Ishikawa (cell line): ENCODE data around the gene GHSR.

Experiments
- EGR1 ChIP-seq: IDR thresholded peaks from 2 replicates; pipeline ENCODE4 v1.6.1; 2012
- EP300 ChIP-seq: IDR thresholded peaks from 2 replicates; pipeline ENCODE4 v1.6.1; 2012; ENCODE audit warnings: borderline replicate concordance
- NFIC ChIP-seq: IDR thresholded peaks from 2 replicates; pipeline ENCODE4 v1.6.1; 2012
- TAF1 ChIP-seq: IDR thresholded peaks from 2 replicates; pipeline ENCODE4 v1.6.1; 2012; ENCODE audit warnings: low read depth, mild to moderate bottlenecking
- YY1 ChIP-seq: IDR thresholded peaks from 2 replicates; pipeline ENCODE4 v1.6.1; 2012; ENCODE audit warnings: low read depth
- TF ChIP-seq, protein P1 (sequence below): IDR thresholded peaks from 2 replicates; pipeline ENCODE4 v1.6.1; 2012; ENCODE audit warnings: low read depth, mild to moderate bottlenecking
- TF ChIP-seq, protein P2 (sequence below): IDR thresholded peaks from 2 replicates; pipeline ENCODE4 v1.6.1; 2012
- TF ChIP-seq, protein P3 (sequence below): IDR thresholded peaks from 2 replicates; pipeline ENCODE4 v1.6.1; 2012

DNA sequence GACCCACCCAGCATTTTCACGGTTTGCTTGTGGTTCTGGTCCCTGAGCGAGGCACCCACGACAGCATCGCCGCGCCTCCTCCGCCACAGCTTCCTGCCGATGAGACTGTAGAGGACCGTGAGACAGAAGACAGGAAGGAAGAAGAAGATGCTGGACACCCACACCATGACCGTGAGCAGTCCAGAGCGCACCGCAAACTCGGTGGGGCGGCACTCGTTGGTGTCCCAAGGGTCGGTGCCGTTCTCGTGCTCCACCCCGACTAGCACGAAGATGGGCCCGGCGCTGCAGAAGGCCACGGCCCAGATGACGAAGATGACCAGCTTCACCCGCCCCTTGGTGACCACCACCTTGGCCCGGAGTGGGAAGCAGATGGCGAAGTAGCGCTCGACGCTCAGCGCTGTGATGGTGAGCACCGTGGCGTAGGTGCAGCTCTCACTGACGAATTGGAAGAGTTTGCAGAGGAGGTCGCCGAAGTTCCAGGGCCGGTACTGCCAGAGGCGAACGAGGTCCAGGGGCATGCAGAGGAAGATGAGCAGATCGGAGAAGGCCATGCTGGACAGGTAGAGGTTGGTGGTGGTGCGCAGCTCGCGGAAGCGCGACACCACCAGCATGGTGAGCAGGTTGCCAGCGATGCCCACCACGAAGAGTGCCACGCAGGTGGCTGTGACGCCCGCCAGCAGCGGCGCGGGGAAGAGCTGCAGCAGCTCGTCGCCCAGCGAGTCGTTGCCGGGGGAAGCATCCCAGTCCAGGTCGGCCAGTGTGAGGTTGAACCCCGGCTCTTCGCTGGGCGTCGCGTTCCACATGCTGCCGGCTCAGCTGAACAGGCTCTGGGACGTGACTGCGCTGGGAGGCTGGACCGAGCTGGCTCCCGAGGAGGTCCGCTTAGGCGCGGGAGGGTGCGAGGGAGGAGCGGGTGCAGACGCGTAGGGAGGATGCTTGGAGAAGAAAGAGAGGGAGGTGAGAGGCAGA is at the start of gene GHSR:
- TF ChIP-seq TAF1 (no peak), EP300 (no peak), EGR1 (no peak), NFIC (no peak), YY1 (no peak)
- TF ChIP-seq, protein P1, sequence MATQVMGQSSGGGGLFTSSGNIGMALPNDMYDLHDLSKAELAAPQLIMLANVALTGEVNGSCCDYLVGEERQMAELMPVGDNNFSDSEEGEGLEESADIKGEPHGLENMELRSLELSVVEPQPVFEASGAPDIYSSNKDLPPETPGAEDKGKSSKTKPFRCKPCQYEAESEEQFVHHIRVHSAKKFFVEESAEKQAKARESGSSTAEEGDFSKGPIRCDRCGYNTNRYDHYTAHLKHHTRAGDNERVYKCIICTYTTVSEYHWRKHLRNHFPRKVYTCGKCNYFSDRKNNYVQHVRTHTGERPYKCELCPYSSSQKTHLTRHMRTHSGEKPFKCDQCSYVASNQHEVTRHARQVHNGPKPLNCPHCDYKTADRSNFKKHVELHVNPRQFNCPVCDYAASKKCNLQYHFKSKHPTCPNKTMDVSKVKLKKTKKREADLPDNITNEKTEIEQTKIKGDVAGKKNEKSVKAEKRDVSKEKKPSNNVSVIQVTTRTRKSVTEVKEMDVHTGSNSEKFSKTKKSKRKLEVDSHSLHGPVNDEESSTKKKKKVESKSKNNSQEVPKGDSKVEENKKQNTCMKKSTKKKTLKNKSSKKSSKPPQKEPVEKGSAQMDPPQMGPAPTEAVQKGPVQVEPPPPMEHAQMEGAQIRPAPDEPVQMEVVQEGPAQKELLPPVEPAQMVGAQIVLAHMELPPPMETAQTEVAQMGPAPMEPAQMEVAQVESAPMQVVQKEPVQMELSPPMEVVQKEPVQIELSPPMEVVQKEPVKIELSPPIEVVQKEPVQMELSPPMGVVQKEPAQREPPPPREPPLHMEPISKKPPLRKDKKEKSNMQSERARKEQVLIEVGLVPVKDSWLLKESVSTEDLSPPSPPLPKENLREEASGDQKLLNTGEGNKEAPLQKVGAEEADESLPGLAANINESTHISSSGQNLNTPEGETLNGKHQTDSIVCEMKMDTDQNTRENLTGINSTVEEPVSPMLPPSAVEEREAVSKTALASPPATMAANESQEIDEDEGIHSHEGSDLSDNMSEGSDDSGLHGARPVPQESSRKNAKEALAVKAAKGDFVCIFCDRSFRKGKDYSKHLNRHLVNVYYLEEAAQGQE = no peak
- TF ChIP-seq, protein P2, sequence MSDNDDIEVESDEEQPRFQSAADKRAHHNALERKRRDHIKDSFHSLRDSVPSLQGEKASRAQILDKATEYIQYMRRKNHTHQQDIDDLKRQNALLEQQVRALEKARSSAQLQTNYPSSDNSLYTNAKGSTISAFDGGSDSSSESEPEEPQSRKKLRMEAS = no peak
- TF ChIP-seq, protein P3, sequence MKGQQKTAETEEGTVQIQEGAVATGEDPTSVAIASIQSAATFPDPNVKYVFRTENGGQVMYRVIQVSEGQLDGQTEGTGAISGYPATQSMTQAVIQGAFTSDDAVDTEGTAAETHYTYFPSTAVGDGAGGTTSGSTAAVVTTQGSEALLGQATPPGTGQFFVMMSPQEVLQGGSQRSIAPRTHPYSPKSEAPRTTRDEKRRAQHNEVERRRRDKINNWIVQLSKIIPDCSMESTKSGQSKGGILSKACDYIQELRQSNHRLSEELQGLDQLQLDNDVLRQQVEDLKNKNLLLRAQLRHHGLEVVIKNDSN = no peak
